K562 (cell line): ENCODE measurements around the gene NDOR1. TPM values are rescaled to one million over a fixed set of nuclear protein-coding genes. Genes with fewer than 3 reads are reported as not detected.

Experiments used
- ATAC-seq: fragments of 200-7000 bp; cut with Tn5 transposase; 3 replicates; pipeline ENCODE4 v1.9.1; 2020; ENCODE audit warnings: moderate library complexity
- BruUV-seq: library from RNA; stranded (reverse); fragments of 400-500 nt; replicated peaks from 2 replicates; lab custom pipeline; 2021; lab: Mats Ljungman, UMichigan
- CTCF ChIA-PET: fragments of 300-600 bp; formaldehyde crosslinking; extraction: SDS; loops from one replicate; lab custom pipeline; 2021; ENCODE audit warnings: low intra/inter-chr PET ratio; lab: Yijun Ruan, JAX
- POLR2A ChIA-PET: fragments of 300-600, 350-650 bp; sonication (Branson Sonifier 250); formaldehyde crosslinking; extraction: SDS; loops from one replicate; lab custom pipeline; 2021; ENCODE audit warnings: antibody characterized with exemption, inconsistent platforms; lab: Yijun Ruan, JAX
- DNase-seq, 4 experiments: peaks; one replicate each; pipeline versions ENCODE4 v3.0.0 to v3.0.0-alpha.2; 2011 to 2018; ENCODE audit warnings: low spot score in 3 of 4, mixed read lengths in 3 of 4; ENCODE audit errors: extremely low read depth in 1 of 4
- FAIRE-seq: peaks from 2 replicates; lab custom pipeline; 2011; peaks lifted over from hg19 to GRCh38; lab: Jason Lieb, UNC
- H2AFZ ChIP-seq: 2 replicates; pipeline ENCODE4 v1.6.0; 2011; ENCODE audit warnings: low read depth, low read length, control low read depth, inconsistent platforms
- H3K27ac ChIP-seq: fragments of 200-600 bp; 3 replicates; pipeline ENCODE4 v1.8.0; 2011; ENCODE audit warnings: low read depth, mild to moderate bottlenecking, control low read depth, inconsistent platforms, low read length, moderate library complexity, mixed read lengths; ENCODE audit errors: extremely low read depth
- H3K27me3 ChIP-seq, 2 experiments: fragments of 300-600 bp in 1 of 2; 2 replicates in 1 of 2; 3 replicates in 1 of 2; pipeline versions ENCODE4 v1.6.0 to v1.8.0; 2011; ENCODE audit warnings: inconsistent platforms in 2 of 2, low read length in 2 of 2, mild to moderate bottlenecking in 1 of 2, mixed read lengths in 1 of 2, moderate library complexity in 1 of 2; ENCODE audit not compliant: control insufficient read depth in 2 of 2, insufficient read depth in 2 of 2
- H3K36me3 ChIP-seq: fragments of 300-600 bp; 3 replicates; pipeline ENCODE4 v1.8.0; 2011; ENCODE audit warnings: mild to moderate bottlenecking, low read length, inconsistent platforms; ENCODE audit not compliant: control insufficient read depth, insufficient read depth
- H3K4me1 ChIP-seq, 2 experiments: fragments of 200-600 bp in 1 of 2; replicated peaks in 1 of 2; 2 replicates in 1 of 2; 3 replicates in 1 of 2; pipeline versions ENCODE4 v1.5.1 to v1.8.0; 2011; ENCODE audit warnings: inconsistent platforms in 2 of 2, low read length in 2 of 2, mild to moderate bottlenecking in 1 of 2, mixed read lengths in 1 of 2, moderate library complexity in 1 of 2; ENCODE audit not compliant: control insufficient read depth in 2 of 2, insufficient read depth in 2 of 2
- H3K4me2 ChIP-seq: 2 replicates; pipeline ENCODE4 v1.6.1; 2011; ENCODE audit warnings: low read length, control low read depth, inconsistent platforms, mixed read lengths; ENCODE audit not compliant: insufficient read depth
- H3K4me3 ChIP-seq: fragments of 200-600 bp; sonication (generic), shearing (Covaris generic); 2 replicates; pipeline ENCODE4 v1.5.1; 2016; ENCODE audit warnings: control low read depth, inconsistent platforms
- H3K79me2 ChIP-seq: fragments of 200-600 bp; 3 replicates; pipeline ENCODE4 v1.8.0; 2011; ENCODE audit warnings: low read length, inconsistent platforms; ENCODE audit not compliant: control insufficient read depth, insufficient read depth
- H3K9ac ChIP-seq, 2 experiments: 2 replicates each; pipeline versions ENCODE4 v1.6.0 to v1.6.1; 2011; ENCODE audit warnings: low read depth in 2 of 2, low read length in 2 of 2, control low read depth in 1 of 2, inconsistent platforms in 1 of 2, mild to moderate bottlenecking in 1 of 2, mixed read lengths in 1 of 2; ENCODE audit not compliant: insufficient read depth in 1 of 2
- H3K9me1 ChIP-seq: one replicate; pipeline ENCODE4 v1.6.0; 2011; ENCODE audit warnings: inconsistent platforms, mild to moderate bottlenecking, low read length, moderate library complexity; ENCODE audit not compliant: control insufficient read depth, insufficient read depth
- H3K9me3 ChIP-seq: replicated peaks from 2 replicates; pipeline ENCODE4 v1.5.1; 2011; ENCODE audit warnings: low read depth, low read length, inconsistent platforms; ENCODE audit not compliant: control insufficient read depth, insufficient read depth
- H4K20me1 ChIP-seq: replicated peaks from 2 replicates; pipeline ENCODE4 v1.6.1; 2011; ENCODE audit warnings: low read length, inconsistent platforms, mixed read lengths; ENCODE audit not compliant: control insufficient read depth, insufficient read depth
- NR2F6 ChIP-seq: fragments of 450-650 bp; formaldehyde crosslinking; IDR thresholded peaks from 2 replicates; pipeline ENCODE4 v1.4.0; 2020; ENCODE audit warnings: mild to moderate bottlenecking
- RBM14 ChIP-seq: fragments of 200-400 bp; formaldehyde crosslinking; IDR thresholded peaks from 2 replicates; pipeline ENCODE4 v1.6.1; 2018; ENCODE audit warnings: low read depth, mild to moderate bottlenecking, low read length, moderate library complexity, borderline replicate concordance; ENCODE audit not compliant: insufficient read depth
- ZBTB33 ChIP-seq: sonication (generic); formaldehyde crosslinking; IDR thresholded peaks from 2 replicates; pipeline ENCODE4 v1.8.1; 2023; ENCODE audit warnings: mild to moderate bottlenecking, missing genetic modification reagents
- WGBS: fragments of 100-300 bp; shearing (Covaris generic); methylation state at CpG from one replicate; pipeline ENCODE4 v1.1.6; 2016; ENCODE audit warnings: low coverage, mixed read lengths; ENCODE audit not compliant: insufficient coverage; ENCODE audit errors: missing lambda C conversion rate; 5-methylcytosine and 5-hydroxymethylcytosine counted together
- in situ Hi-C: fragments of 300-500 bp; cut with MboI; formaldehyde crosslinking; loops from 4 replicates; pipeline ENCODE4 v1.15.0; 2018; ENCODE audit warnings: inconsistent platforms, mixed read lengths
- intact Hi-C: fragments of 100-400 bp; cut with micrococcal nuclease; formaldehyde crosslinking; loops from 2 replicates; pipeline ENCODE4 v1.14.2; 2022
- polyA plus RNA-seq, 8 experiments: library from polyadenylated mRNA; depleted of rRNA in 4 of 8; stranded (reverse) in 5 of 8; unstranded in 3 of 8; fragments of >200 nt; fragmentation: Nextera tagmentation in 2 of 8; fragmentation: Illumina TruSeq in 1 of 8; extraction: Ambion mirVana in 2 of 8; extraction: Trizol in 1 of 8; gene quantifications; 2 replicates each; pipeline versions ENCODE4 v1.2.1 to v1.2.3, GENCODE V29; 2011 to 2014; ENCODE audit warnings: inconsistent platforms in 1 of 8, missing spikeins in 1 of 8
- total RNA-seq, 7 experiments: library from RNA; depleted of rRNA in 6 of 7; stranded (reverse); fragments of >200 nt in 6 of 7; fragmentation: Illumina TruSeq in 2 of 7; extraction: Trizol in 2 of 7; gene quantifications; 2 replicates each; pipeline versions ENCODE4 v1.2.1 to v1.2.3, GENCODE V29; 2011 to 2021; ENCODE audit warnings: low replicate concordance in 1 of 7
- TF ChIP-seq, protein P1 (sequence below): fragments of 250-450 bp; sonication (Bioruptor Pico); IDR thresholded peaks from 2 replicates; pipeline ENCODE4 v1.5.0; 2020; ENCODE audit warnings: mild to moderate bottlenecking, borderline replicate concordance

NDOR1 gene
- total and polyA plus RNA-seq, 9 of the 15 experiments (the other 6 are each of a cell fraction or from before 2014, with no cell fraction given): 0.06 to 36.9 (median 6.9) TPM

DNA sequence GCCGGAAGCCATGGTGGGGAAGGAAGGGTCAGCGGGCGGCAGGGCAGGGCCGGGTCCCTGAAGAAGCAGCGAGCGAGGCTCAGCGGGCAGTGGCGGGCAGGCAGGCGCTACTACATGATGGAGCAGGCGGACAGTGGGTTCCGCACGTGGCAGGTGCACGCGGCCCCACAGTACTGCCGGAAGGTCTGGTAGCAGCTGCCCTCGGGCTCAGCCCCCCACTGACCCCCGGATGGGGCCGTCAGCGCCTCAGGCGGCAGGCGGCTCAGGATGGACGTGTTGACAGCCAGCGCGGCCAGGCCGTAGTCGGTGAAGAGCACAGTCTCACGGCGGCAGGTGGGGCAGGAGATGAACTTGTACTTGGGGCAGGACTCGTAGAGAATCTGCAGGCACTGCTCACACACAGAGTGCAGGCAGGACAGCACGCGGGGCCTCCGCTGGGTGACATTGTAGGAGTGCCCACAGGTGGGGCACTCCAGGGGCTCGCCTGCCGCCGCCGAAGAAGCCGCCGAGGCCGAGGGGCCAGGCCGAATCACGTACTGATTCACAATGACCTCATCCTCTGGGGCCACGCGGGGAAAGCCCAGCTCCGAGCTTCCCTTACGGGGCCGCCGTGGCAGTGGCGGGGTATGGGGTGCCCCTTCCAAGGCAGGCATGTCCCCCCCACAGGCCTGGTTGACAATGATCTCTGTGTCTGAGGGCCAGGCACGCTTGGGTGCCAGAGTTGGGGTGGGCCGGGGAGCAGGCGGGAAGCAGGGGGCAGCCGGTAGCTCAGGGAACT lies 15.0 kb downstream of the NDOR1 start:
- BruUV-seq: no TSS peak
- CTCF ChIA-PET: no interaction called here
- Histone ChIP-seq H3K79me2 (peaks cover 18% of the 10 kb centered on the region; the same call in 2 of the 3 replicates), H3K4me2 (no peak overlapping the region), H3K36me3 (peaks cover 16% of the 10 kb centered on the region; the same call in 1 of the 3 replicates), H3K4me3 (no peak overlapping the region), H3K4me1 (peaks cover 34 to 93% of the 10 kb centered on the region in 2 experiments), H3K9me3 (no peaks in the 10 kb centered on the region), H3K27ac (no peak overlapping the region), H4K20me1 (no peaks in the 10 kb centered on the region), H3K27me3 (no peaks in the 10 kb centered on the region), H3K9ac (peak overlapping the region in 1 of 2 experiments; percentile 77; a peak in 1 of 4 replicates), H2AFZ (no peak overlapping the region), H3K9me1 (no peaks in the 10 kb centered on the region)
- DNase-seq (no peak), FAIRE-seq (no peak), ATAC-seq (no peak)
- WGBS: 89% methylated on average over 43 of the region's 52 CpGs
- intact Hi-C loops: no loop called here
- POLR2A ChIA-PET: interaction anchor here (0.9 to 2.1 kb wide), 5 partner anchors 12 to 32 kb away, joined by 3 to 6 read pairs (median 4); partner anchors contain the start of genes ANAPC2, SSNA1 and TUBB4B
- in situ Hi-C loops: no loop called here
- peak; percentile 98 for TF ChIP-seq ZBTB33 (CRISPR knock-in tag)
- TF ChIP-seq NR2F6: no peak
- TF ChIP-seq, protein P1, sequence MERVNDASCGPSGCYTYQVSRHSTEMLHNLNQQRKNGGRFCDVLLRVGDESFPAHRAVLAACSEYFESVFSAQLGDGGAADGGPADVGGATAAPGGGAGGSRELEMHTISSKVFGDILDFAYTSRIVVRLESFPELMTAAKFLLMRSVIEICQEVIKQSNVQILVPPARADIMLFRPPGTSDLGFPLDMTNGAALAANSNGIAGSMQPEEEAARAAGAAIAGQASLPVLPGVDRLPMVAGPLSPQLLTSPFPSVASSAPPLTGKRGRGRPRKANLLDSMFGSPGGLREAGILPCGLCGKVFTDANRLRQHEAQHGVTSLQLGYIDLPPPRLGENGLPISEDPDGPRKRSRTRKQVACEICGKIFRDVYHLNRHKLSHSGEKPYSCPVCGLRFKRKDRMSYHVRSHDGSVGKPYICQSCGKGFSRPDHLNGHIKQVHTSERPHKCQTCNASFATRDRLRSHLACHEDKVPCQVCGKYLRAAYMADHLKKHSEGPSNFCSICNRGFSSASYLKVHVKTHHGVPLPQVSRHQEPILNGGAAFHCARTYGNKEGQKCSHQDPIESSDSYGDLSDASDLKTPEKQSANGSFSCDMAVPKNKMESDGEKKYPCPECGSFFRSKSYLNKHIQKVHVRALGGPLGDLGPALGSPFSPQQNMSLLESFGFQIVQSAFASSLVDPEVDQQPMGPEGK (CRISPR knock-in tag): no peak
- no peak for TF ChIP-seq RBM14
